Measurements from ENCODE around the gene TRIM17. TPM values are rescaled to one million over a fixed set of nuclear protein-coding genes. Genes with fewer than 3 reads are reported as not detected.

TRIM17 gene
- polyA plus RNA-seq, 1 donor (not counting 4 experiments of a cell fraction or from before 2014, with no cell fraction given) = 0.24 TPM

DNA sequence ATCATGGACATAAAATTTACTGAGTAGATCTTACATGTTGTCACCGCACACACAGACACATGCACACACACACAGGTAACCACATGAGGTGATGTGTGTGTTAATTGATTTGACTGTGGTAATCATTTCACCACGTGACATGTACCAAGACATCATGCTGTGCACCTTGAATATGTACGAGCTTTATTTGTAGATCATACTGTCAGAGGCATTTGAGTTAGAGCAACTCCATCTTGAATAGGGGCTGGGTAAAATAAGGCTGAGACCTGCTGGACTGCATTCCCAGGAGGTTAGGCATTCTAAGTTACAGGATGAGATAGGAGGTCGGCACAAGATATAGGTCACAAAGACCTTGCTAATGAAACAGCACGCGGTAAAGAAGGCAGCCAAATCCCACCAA lies 31.7 kb upstream of the TRIM17 start:
- Histone ChIP-seq H3K27ac (ENCODE audit: control insufficient read depth, insufficient read depth, low read length) (no peak overlapping the region), H3K79me2 (ENCODE audit: control insufficient read depth, insufficient read depth, low read length) (no peaks in the 10 kb centered on the region), H3K9me1 (ENCODE audit: control insufficient read depth, extremely low read depth, insufficient read depth, low read length) (peaks cover 2% of the 10 kb centered on the region), H3K4me3 (ENCODE audit: control insufficient read depth in 2 of 3, extremely low read depth in 1 of 3, insufficient read depth in 2 of 3, low read depth in 1 of 3, low read length in 3 of 3) (no peak overlapping the region), H3K27me3 (ENCODE audit: control insufficient read depth, extremely low read depth, insufficient read depth, low read length) (peaks cover 36% of the 10 kb centered on the region), H3K9me3 (ENCODE audit: control insufficient read depth, low read depth, low read length) (no peaks in the 10 kb centered on the region), H2AFZ (ENCODE audit: control insufficient read depth, low read length) (no peak overlapping the region), H3K4me2 (ENCODE audit: control insufficient read depth, extremely low read depth, insufficient read depth, low read depth, low read length) (no peak overlapping the region), H4K20me1 (ENCODE audit: control insufficient read depth, extremely low read depth, insufficient read depth, low read length) (no peaks in the 10 kb centered on the region), H3K36me3 (ENCODE audit: control insufficient read depth in 2 of 2, extremely low read depth in 1 of 2, insufficient read depth in 2 of 2, low read length in 2 of 2) (no peaks in the 10 kb centered on the region), H3K9ac (ENCODE audit: control insufficient read depth, extremely low read depth, insufficient read depth, low read length) (no peak overlapping the region), H3K4me1 (ENCODE audit: control insufficient read depth, extremely low read depth, insufficient read depth, low read length) (peaks cover 7% of the 10 kb centered on the region)
- TF ChIP-seq, protein P1, sequence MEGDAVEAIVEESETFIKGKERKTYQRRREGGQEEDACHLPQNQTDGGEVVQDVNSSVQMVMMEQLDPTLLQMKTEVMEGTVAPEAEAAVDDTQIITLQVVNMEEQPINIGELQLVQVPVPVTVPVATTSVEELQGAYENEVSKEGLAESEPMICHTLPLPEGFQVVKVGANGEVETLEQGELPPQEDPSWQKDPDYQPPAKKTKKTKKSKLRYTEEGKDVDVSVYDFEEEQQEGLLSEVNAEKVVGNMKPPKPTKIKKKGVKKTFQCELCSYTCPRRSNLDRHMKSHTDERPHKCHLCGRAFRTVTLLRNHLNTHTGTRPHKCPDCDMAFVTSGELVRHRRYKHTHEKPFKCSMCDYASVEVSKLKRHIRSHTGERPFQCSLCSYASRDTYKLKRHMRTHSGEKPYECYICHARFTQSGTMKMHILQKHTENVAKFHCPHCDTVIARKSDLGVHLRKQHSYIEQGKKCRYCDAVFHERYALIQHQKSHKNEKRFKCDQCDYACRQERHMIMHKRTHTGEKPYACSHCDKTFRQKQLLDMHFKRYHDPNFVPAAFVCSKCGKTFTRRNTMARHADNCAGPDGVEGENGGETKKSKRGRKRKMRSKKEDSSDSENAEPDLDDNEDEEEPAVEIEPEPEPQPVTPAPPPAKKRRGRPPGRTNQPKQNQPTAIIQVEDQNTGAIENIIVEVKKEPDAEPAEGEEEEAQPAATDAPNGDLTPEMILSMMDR (optimal IDR thresholded peaks at IDR 0.05 in 1 of 3, IDR thresholded peaks at IDR 0.05 in 1 of 3, conservative IDR thresholded peaks at IDR 0.05 in 1 of 3; ENCODE audit: extremely low read depth in 1 of 3, insufficient read depth in 2 of 3, low read length in 3 of 3) = no peak
- TF ChIP-seq EZH2 (IDR thresholded peaks at IDR 0.05; ENCODE audit: low read length) = no peak
- dilution Hi-C loops (cut with MboI; ENCODE audit: extremely low pct_ligation_motif_present, low sequenced_read_pairs) = no loop called here
- no peak for DNase-seq (ENCODE audit: low read depth, low spot score)
- no peak for FAIRE-seq

DNA sequence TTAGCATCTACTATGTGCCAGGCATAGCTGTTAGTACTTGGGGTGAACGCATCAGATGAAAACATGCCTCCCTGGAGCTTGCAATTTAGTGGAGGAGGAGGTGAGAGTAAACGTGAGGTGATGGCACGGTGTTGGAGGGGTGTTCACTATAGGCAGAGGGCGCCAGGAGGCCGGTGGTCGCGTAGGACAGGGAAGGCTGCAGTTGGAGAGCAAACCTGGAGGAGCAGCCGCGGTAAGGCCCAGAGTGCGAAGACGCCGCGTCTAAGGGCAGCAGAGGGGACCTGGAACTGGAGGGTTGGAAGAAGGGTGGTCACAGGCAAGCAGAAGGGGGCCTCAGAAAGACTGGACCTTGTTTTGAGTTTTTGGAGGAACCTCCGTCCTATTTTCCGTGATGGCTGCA lies 30.2 kb upstream of the TRIM17 start:
- FAIRE-seq = no peak

More for the DNA sequence above, 30.2 kb upstream of the TRIM17 start:
- Histone ChIP-seq H3K9ac (ENCODE audit: control insufficient read depth, extremely low read depth, insufficient read depth, low read length) (no peak overlapping the region), H2AFZ (ENCODE audit: control insufficient read depth, low read length) (no peak overlapping the region), H3K9me1 (ENCODE audit: control insufficient read depth, extremely low read depth, insufficient read depth, low read length) (no peaks in the 10 kb centered on the region), H3K4me3 (ENCODE audit: control insufficient read depth in 2 of 3, extremely low read depth in 1 of 3, insufficient read depth in 2 of 3, low read depth in 1 of 3, low read length in 3 of 3) (no peak overlapping the region), H3K4me2 (ENCODE audit: control insufficient read depth, extremely low read depth, insufficient read depth, low read depth, low read length) (no peak overlapping the region), H3K27ac (ENCODE audit: control insufficient read depth, insufficient read depth, low read length) (no peak overlapping the region), H3K9me3 (ENCODE audit: control insufficient read depth, low read depth, low read length) (no peaks in the 10 kb centered on the region), H3K36me3 (ENCODE audit: control insufficient read depth in 2 of 2, extremely low read depth in 1 of 2, insufficient read depth in 2 of 2, low read length in 2 of 2) (no peaks in the 10 kb centered on the region), H3K27me3 (ENCODE audit: control insufficient read depth, extremely low read depth, insufficient read depth, low read length) (peaks cover 39% of the 10 kb centered on the region), H3K4me1 (ENCODE audit: control insufficient read depth, extremely low read depth, insufficient read depth, low read length) (peaks cover 7% of the 10 kb centered on the region), H4K20me1 (ENCODE audit: control insufficient read depth, extremely low read depth, insufficient read depth, low read length) (no peaks in the 10 kb centered on the region), H3K79me2 (ENCODE audit: control insufficient read depth, insufficient read depth, low read length) (no peaks in the 10 kb centered on the region)
- dilution Hi-C loops (cut with MboI; ENCODE audit: extremely low pct_ligation_motif_present, low sequenced_read_pairs) = no loop called here
- no peak for DNase-seq (ENCODE audit: low read depth, low spot score)
- TF ChIP-seq, protein P1 (optimal IDR thresholded peaks at IDR 0.05 in 1 of 3, IDR thresholded peaks at IDR 0.05 in 1 of 3, conservative IDR thresholded peaks at IDR 0.05 in 1 of 3; ENCODE audit: extremely low read depth in 1 of 3, insufficient read depth in 2 of 3, low read length in 3 of 3) = no peak
- no peak for TF ChIP-seq EZH2 (IDR thresholded peaks at IDR 0.05; ENCODE audit: low read length)
